ENCODE data around the gene XKR7. TPM values are rescaled to one million over a fixed set of nuclear protein-coding genes. Genes with fewer than 3 reads are reported as not detected.

XKR7 gene
- total RNA-seq, 6 experiments from 2014 or later: not detected

- intact Hi-C loops (cut with DNase I): no loop called here
- Histone ChIP-seq H3K9me3 (no peaks in the 10 kb centered on the region), H3K27ac (no peak overlapping the region), H3K36me3 (no peaks in the 10 kb centered on the region), H3K27me3 (no peaks in the 10 kb centered on the region), H3K4me3 (no peak overlapping the region), H3K4me1 (no peaks in the 10 kb centered on the region)
- no peak for ATAC-seq
- no peak for TF ChIP-seq POLR2A (IDR thresholded peaks at IDR 0.05)
- no peak for TF ChIP-seq CTCF (IDR thresholded peaks at IDR 0.05)
- DNase-seq: no peak
- WGBS (ENCODE audit: insufficient coverage, low coverage, low lambda C conversion rate, missing lambda C conversion rate): 37% methylated on average over 4 of the region's 4 CpGs
Observed at GRCh38 chr20:31922181-31922580, 45.8 kb upstream of the XKR7 start.

- H3K27ac ChIP-seq: no peak overlapping the region
- DNase-seq (no peak), ATAC-seq (no peak)
- TF ChIP-seq POLR2A (IDR thresholded peaks at IDR 0.05) (no peak), CTCF (IDR thresholded peaks at IDR 0.05) (no peak)
- H3K9me3 ChIP-seq: no peaks in the 10 kb centered on the region
- no peaks in the 10 kb centered on the region for H3K27me3 ChIP-seq
- 73% methylated on average over 4 of the region's 4 CpGs for WGBS (ENCODE audit: insufficient coverage, low coverage, low lambda C conversion rate, missing lambda C conversion rate)
- intact Hi-C loops (cut with DNase I): no loop called here
- H3K4me1 ChIP-seq: no peaks in the 10 kb centered on the region
- H3K36me3 ChIP-seq: no peaks in the 10 kb centered on the region
- no peak overlapping the region for H3K4me3 ChIP-seq
Observed at GRCh38 chr20:31922588-31922987, 45.4 kb upstream of the XKR7 start.

GRCh38 chr20:31923388-31924331 is 44.3 kb upstream of the XKR7 start:
- no peaks in the 10 kb centered on the region for H3K9me3 ChIP-seq
- TF ChIP-seq CTCF (IDR thresholded peaks at IDR 0.05): no peak
- TF ChIP-seq POLR2A (IDR thresholded peaks at IDR 0.05): no peak
- H3K27me3 ChIP-seq: no peaks in the 10 kb centered on the region
- H3K36me3 ChIP-seq: no peaks in the 10 kb centered on the region
- WGBS (ENCODE audit: insufficient coverage, low coverage, low lambda C conversion rate, missing lambda C conversion rate): 41% methylated on average over 9 of the region's 13 CpGs
- no peak overlapping the region for H3K27ac ChIP-seq
- no peak overlapping the region for H3K4me3 ChIP-seq
- ATAC-seq (no peak), DNase-seq (no peak)
- intact Hi-C loops (cut with DNase I): no loop called here
- no peaks in the 10 kb centered on the region for H3K4me1 ChIP-seq

- H3K27ac ChIP-seq: no peak overlapping the region
- H3K27me3 ChIP-seq: no peaks in the 10 kb centered on the region
- 80% methylated on average over 7 of the region's 8 CpGs for WGBS (ENCODE audit: insufficient coverage, low coverage, low lambda C conversion rate, missing lambda C conversion rate)
- H3K4me3 ChIP-seq: no peak overlapping the region
- intact Hi-C loops (cut with DNase I): no loop called here
- no peak for DNase-seq
- no peaks in the 10 kb centered on the region for H3K36me3 ChIP-seq
- no peaks in the 10 kb centered on the region for H3K9me3 ChIP-seq
- no peak for ATAC-seq
- TF ChIP-seq POLR2A (IDR thresholded peaks at IDR 0.05): no peak
- H3K4me1 ChIP-seq: no peaks in the 10 kb centered on the region
Observed at GRCh38 chr20:31924561-31924960, 43.4 kb upstream of the XKR7 start.

GRCh38 chr20:31925631-31926030 is 42.3 kb upstream of the XKR7 start:
- no peaks in the 10 kb centered on the region for H3K4me1 ChIP-seq
- no peaks in the 10 kb centered on the region for H3K36me3 ChIP-seq
- no peak overlapping the region for H3K27ac ChIP-seq
- intact Hi-C loops (cut with DNase I): no loop called here
- ATAC-seq (no peak), DNase-seq (no peak)
- H3K4me3 ChIP-seq: no peak overlapping the region
- no peaks in the 10 kb centered on the region for H3K27me3 ChIP-seq
- TF ChIP-seq POLR2A (IDR thresholded peaks at IDR 0.05) (no peak), CTCF (IDR thresholded peaks at IDR 0.05) (no peak)
- no peaks in the 10 kb centered on the region for H3K9me3 ChIP-seq
- WGBS (ENCODE audit: insufficient coverage, low coverage, low lambda C conversion rate, missing lambda C conversion rate): 51% methylated on average over 9 of the region's 9 CpGs

Data from right lobe of liver (tissue), 6 donors.